ENCODE data around the gene TRIP12. TPM values are rescaled to one million over a fixed set of nuclear protein-coding genes. Genes with fewer than 3 reads are reported as not detected.

TRIP12 gene
- total and polyA plus RNA-seq, 2 of the 13 experiments (the other 11 are each of a cell fraction or from before 2014, with no cell fraction given) = 72.1 to 153 TPM

DNA sequence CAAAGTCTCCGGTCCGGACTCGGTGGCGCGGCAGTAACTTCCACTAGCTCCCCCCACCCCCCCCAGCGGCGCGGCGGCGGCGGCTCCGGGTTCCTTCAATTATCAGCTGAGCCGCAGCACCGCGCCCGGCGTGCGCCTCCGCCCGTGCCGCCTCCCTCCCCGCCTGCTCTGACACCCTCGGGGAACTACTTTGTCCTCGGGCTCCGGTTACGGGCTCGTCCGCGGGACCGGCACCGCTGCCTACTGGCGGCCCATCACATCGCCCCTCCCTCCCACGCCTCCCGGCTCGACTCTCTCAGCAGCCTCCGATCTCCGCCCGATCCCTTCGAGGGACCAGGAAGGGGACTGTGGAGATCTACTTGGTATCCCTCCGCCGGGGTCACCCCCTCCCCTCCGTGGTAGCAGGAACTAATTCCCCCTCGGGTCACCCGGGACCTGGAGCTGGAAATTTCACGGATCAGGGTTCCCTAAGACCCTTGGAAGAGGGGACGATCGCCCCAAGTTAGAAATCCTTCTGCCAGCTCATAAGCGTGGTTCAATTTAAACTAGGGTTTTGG, at the start of gene TRIP12 (continued):
- TF ChIP-seq, protein P1, sequence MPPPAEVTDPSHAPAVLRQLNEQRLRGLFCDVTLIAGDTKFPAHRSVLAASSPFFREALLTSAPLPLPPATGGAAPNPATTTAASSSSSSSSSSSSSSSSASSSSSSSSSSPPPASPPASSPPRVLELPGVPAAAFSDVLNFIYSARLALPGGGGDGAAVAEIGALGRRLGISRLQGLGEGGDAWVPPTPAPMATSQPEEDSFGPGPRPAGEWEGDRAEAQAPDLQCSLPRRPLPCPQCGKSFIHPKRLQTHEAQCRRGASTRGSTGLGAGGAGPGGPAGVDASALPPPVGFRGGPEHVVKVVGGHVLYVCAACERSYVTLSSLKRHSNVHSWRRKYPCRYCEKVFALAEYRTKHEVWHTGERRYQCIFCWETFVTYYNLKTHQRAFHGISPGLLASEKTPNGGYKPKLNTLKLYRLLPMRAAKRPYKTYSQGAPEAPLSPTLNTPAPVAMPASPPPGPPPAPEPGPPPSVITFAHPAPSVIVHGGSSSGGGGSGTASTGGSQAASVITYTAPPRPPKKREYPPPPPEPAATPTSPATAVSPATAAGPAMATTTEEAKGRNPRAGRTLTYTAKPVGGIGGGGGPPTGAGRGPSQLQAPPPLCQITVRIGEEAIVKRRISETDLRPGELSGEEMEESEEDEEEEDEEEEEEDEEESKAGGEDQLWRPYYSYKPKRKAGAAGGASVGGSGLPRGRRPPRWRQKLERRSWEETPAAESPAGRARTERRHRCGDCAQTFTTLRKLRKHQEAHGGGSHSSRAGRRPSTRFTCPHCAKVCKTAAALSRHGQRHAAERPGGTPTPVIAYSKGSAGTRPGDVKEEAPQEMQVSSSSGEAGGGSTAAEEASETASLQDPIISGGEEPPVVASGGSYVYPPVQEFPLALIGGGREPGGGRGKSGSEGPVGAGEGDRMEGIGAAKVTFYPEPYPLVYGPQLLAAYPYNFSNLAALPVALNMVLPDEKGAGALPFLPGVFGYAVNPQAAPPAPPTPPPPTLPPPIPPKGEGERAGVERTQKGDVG (CRISPR knock-in tag; IDR thresholded peaks at IDR 0.05; ENCODE audit: borderline replicate concordance) = no peak; the same call in 1 of the 2 replicates
- TF ChIP-seq KLF16 (CRISPR knock-in tag; IDR thresholded peaks at IDR 0.05) (peak in 1 of 2 experiments; percentile 89; a peak in 1 of 4 replicates), PLRG1 (conservative IDR thresholded peaks at IDR 0.05) (no peak), MTA1 (CRISPR knock-in tag; IDR thresholded peaks at IDR 0.05; ENCODE audit: borderline replicate concordance) (peak; percentile 16; the same call in 1 of the 2 replicates), FOXP1 (IDR thresholded peaks at IDR 0.05) (no peak), FOXP1 (CRISPR knock-in tag; IDR thresholded peaks at IDR 0.05) (peak; percentile 40; the same call in 1 of the 2 replicates), KLF15 (CRISPR knock-in tag; IDR thresholded peaks at IDR 0.05; ENCODE audit: borderline replicate concordance) (peak; percentile 66; the same call in 1 of the 2 replicates), SMAD3 (CRISPR knock-in tag; IDR thresholded peaks at IDR 0.05) (peak; percentile 74), ARHGAP35 (CRISPR knock-in tag; IDR thresholded peaks at IDR 0.05; ENCODE audit: borderline replicate concordance) (0 out of 2 replicates have a peak, but pooled peaks have one; percentile 49), SMC3 (IDR thresholded peaks at IDR 0.05; ENCODE audit: low read length) (no peak), GATAD1 (CRISPR knock-in tag; IDR thresholded peaks at IDR 0.05) (peak; percentile 67; the same call in 1 of the 2 replicates), ETV6 (CRISPR knock-in tag; conservative IDR thresholded peaks at IDR 0.05) (peak; percentile 50; the same call in 1 of the 2 replicates), ELF1 (CRISPR knock-in tag; IDR thresholded peaks at IDR 0.05) (peak; percentile 92), MIER2 (CRISPR knock-in tag; IDR thresholded peaks at IDR 0.05) (0 out of 2 replicates have a peak, but pooled peaks have one; percentile 12)
- TF ChIP-seq, protein P2, sequence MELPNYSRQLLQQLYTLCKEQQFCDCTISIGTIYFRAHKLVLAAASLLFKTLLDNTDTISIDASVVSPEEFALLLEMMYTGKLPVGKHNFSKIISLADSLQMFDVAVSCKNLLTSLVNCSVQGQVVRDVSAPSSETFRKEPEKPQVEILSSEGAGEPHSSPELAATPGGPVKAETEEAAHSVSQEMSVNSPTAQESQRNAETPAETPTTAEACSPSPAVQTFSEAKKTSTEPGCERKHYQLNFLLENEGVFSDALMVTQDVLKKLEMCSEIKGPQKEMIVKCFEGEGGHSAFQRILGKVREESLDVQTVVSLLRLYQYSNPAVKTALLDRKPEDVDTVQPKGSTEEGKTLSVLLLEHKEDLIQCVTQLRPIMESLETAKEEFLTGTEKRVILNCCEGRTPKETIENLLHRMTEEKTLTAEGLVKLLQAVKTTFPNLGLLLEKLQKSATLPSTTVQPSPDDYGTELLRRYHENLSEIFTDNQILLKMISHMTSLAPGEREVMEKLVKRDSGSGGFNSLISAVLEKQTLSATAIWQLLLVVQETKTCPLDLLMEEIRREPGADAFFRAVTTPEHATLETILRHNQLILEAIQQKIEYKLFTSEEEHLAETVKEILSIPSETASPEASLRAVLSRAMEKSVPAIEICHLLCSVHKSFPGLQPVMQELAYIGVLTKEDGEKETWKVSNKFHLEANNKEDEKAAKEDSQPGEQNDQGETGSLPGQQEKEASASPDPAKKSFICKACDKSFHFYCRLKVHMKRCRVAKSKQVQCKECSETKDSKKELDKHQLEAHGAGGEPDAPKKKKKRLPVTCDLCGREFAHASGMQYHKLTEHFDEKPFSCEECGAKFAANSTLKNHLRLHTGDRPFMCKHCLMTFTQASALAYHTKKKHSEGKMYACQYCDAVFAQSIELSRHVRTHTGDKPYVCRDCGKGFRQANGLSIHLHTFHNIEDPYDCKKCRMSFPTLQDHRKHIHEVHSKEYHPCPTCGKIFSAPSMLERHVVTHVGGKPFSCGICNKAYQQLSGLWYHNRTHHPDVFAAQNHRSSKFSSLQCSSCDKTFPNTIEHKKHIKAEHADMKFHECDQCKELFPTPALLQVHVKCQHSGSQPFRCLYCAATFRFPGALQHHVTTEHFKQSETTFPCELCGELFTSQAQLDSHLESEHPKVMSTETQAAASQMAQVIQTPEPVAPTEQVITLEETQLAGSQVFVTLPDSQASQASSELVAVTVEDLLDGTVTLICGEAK (IDR thresholded peaks at IDR 0.05) = no peak; the same call in 1 of the 2 replicates
- TF ChIP-seq, protein P2 (CRISPR knock-in tag; IDR thresholded peaks at IDR 0.05) = peak; percentile 62; the same call in 1 of the 2 replicates
- TF ChIP-seq, protein P3, sequence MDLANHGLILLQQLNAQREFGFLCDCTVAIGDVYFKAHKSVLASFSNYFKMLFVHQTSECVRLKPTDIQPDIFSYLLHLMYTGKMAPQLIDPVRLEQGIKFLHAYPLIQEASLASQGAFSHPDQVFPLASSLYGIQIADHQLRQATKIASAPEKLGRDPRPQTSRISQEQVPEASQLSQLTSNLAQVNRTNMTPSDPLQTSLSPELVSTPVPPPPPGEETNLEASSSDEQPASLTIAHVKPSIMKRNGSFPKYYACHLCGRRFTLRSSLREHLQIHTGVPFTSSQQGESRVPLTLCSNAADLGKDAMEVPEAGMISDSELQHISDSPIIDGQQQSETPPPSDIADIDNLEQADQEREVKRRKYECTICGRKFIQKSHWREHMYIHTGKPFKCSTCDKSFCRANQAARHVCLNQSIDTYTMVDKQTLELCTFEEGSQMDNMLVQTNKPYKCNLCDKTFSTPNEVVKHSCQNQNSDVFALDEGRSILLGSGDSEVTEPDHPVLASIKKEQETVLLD (CRISPR knock-in tag; IDR thresholded peaks at IDR 0.05; ENCODE audit: low read depth) = peak; percentile 99
